Testis (tissue), 3 donors: ENCODE results near the gene DHRS3. TPM values are rescaled to one million over a fixed set of nuclear protein-coding genes. Genes with fewer than 3 reads are reported as not detected.
"Not testable (repeated sequence)": the region's sequence is repeated elsewhere in the genome, so short reads cannot be mapped to it uniquely, and the experiment has no call there.

ENCODE experiments used
- DNase-seq: peaks from one replicate; pipeline ENCODE4 v3.0.0-alpha.2; 2019
- H3K27ac ChIP-seq, 2 donors: fragments of 200-600 bp; sonication (generic); one replicate each; pipeline ENCODE4 v1.5.1; 2019
- H3K27me3 ChIP-seq: fragments of 200-600 bp; sonication (generic); one replicate; pipeline ENCODE4 v1.5.1; 2019
- H3K36me3 ChIP-seq: fragments of 200-600 bp; sonication (generic); one replicate; pipeline ENCODE4 v1.5.1; 2017; ENCODE audit warnings: low read depth; ENCODE audit errors: missing control alignments
- H3K4me1 ChIP-seq: fragments of 200-600 bp; sonication (generic); one replicate; pipeline ENCODE4 v1.5.1; 2019
- H3K4me3 ChIP-seq, 2 donors: fragments of 200-600 bp; sonication (generic); one replicate each; pipeline ENCODE4 v1.5.1; 2017 to 2019
- H3K9me3 ChIP-seq: fragments of 200-600 bp; sonication (generic); one replicate; pipeline ENCODE4 v1.5.1; 2017
- POLR2A ChIP-seq: fragments of 450-650 bp; IDR thresholded peaks from one replicate; pipeline ENCODE4 v1.6.1; 2017; ENCODE audit warnings: antibody characterized with exemption, mild to moderate bottlenecking, moderate library complexity
- WGBS, 2 donors: methylation state at CpG; one replicate each; pipeline ENCODE4 v1.1.5; 2018; 5-methylcytosine and 5-hydroxymethylcytosine counted together
- intact Hi-C: fragments of 100-400 bp; cut with DNase I; formaldehyde crosslinking; loops from one replicate; pipeline ENCODE4 v1.15.1; 2023; ENCODE audit warnings: low total_unique reads
- polyA plus RNA-seq: library from polyadenylated mRNA; stranded (reverse); fragments of 350-450 nt; fragmentation: Illumina TruSeq; extraction: RNeasy Lipid Tissue Mini Kit (QIAGEN cat#74804); gene quantifications from one replicate; pipeline ENCODE4 v1.2.3, GENCODE V29; 2014; ENCODE audit warnings: low read depth, low replicate concordance; ENCODE audit not compliant: insufficient read depth
- total RNA-seq, 2 donors: library from RNA; depleted of rRNA; stranded (reverse); fragments of >200 nt; gene quantifications; one replicate each; pipeline ENCODE4 v1.2.3, GENCODE V29; 2016
- TF ChIP-seq, protein P1 (sequence below), 3 experiments: fragments of 450-650 bp in 2 of 3; fragments of 200-600 bp in 1 of 3; sonication (generic) in 1 of 3; IDR thresholded peaks; one replicate each; pipeline ENCODE4 v1.5.1; 2016 to 2019; ENCODE audit warnings: antibody characterized with exemption in 3 of 3, mild to moderate bottlenecking in 2 of 3, moderate library complexity in 1 of 3

The DHRS3 gene
- total and polyA plus RNA-seq, 3 donors from 2014 or later: 27.1 to 38.7 (median 30.2) TPM

DNA sequence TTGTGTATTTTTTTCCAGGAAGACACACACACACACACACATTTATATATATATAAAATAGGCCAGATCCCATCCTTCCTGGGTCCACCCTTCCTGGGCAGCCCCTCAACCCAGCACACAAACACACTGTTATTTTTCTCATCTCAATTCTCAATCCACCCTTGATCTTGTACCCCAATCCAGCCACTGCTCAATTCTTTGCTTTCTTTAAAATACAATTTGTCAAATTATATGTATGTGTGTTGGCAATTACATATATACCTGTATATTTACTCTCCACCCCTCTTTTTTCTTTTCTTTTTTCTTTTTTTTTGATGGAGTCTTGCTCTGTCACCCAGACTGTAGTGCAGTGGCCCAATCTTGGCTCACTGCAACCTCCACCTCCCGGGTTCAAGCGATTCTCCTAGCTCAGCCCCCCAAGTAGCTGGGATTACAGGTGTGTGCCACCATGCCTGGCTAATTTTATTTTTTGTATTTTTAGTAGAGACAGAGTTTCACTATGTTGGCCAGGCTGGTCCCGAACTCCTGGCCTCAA lies 88.3 kb downstream of the DHRS3 start:
- intact Hi-C loops: no loop called here
- Histone ChIP-seq H3K9me3 (no peaks in the 10 kb centered on the region), H3K4me3 (no peak overlapping the region), H3K36me3 (no peaks in the 10 kb centered on the region), H3K27me3 (no peaks in the 10 kb centered on the region), H3K4me1 (peaks cover 11% of the 10 kb centered on the region), H3K27ac (no peak overlapping the region)
- WGBS, 2 donors: 99 to 100% methylated on average over 3 of the region's 3 CpGs
- DNase-seq: no peak
- TF ChIP-seq POLR2A: no peak

DNA sequence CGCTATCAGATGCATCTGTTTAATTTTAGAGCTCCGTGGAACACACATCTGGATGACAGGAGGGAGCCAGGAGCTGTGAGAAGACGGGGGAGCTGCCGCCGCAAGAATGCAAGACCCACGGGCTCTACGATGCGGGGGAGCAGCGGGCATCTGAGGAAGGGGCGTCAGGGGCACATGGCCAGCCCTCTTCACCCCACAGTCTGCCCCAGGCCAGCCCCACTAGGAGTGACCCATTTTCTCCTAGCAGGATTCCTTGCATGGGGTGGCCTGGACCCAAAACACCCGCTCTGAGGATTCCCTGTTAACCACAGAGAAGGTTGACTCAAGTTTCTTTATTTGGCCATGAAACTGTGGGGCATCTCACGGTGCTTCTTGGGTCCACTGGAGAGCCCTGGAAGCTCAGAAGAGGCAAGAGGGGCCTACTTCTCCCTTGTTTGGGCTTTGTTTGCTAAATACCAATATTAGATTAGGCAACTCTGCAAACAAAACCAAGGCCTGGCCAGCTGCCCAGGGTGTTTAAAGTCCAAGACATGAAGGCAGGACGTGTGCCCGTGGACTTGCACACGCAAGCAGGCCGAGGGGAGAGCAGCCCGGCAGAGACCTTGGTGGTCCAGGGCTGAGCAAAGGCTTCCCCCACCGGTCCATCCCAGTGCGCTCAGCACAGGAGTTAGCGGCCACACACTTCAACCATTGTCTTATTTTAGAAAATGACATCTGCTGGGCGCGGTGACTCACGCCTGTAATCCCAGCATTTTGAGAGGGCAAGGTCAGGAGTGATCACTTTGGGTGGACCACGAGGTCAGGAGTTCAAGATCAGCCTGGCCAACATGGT lies 89.8 kb downstream of the DHRS3 start:
- no peaks in the 10 kb centered on the region for H3K9me3 ChIP-seq
- peaks cover 11% of the 10 kb centered on the region for H3K4me1 ChIP-seq
- TF ChIP-seq POLR2A: no peak
- TF ChIP-seq, protein P1, sequence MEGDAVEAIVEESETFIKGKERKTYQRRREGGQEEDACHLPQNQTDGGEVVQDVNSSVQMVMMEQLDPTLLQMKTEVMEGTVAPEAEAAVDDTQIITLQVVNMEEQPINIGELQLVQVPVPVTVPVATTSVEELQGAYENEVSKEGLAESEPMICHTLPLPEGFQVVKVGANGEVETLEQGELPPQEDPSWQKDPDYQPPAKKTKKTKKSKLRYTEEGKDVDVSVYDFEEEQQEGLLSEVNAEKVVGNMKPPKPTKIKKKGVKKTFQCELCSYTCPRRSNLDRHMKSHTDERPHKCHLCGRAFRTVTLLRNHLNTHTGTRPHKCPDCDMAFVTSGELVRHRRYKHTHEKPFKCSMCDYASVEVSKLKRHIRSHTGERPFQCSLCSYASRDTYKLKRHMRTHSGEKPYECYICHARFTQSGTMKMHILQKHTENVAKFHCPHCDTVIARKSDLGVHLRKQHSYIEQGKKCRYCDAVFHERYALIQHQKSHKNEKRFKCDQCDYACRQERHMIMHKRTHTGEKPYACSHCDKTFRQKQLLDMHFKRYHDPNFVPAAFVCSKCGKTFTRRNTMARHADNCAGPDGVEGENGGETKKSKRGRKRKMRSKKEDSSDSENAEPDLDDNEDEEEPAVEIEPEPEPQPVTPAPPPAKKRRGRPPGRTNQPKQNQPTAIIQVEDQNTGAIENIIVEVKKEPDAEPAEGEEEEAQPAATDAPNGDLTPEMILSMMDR (IDR thresholded peaks at IDR 0.05): no peak
- 79 to 80% methylated on average over 21 to 24 of the region's 24 CpGs for WGBS, 2 donors
- DNase-seq: peak; percentile 66
- no peaks in the 10 kb centered on the region for H3K36me3 ChIP-seq
- no peak overlapping the region for H3K4me3 ChIP-seq
- no peaks in the 10 kb centered on the region for H3K27me3 ChIP-seq
- intact Hi-C loops: no loop called here
- no peak overlapping the region for H3K27ac ChIP-seq

DNA sequence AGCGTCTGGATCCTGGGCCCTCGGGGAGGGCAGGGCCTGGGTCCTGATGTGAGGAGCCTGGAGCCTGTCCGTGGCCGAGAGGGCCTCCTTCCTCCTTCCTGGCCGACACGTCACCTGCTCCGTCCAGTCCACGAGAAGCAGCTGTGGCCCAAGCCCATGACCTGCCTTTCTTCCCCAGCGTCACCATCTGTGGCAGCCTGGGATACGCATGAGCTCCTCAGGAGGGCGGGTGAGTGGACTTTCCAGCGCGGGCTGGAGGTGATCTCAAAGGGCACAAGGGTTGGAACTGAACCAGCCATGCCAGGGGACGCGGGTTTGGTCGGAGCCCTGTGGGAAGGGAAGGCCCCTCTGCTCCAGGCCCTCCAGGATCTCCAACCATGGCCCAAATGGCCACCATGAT lies 90.4 kb downstream of the DHRS3 start:
- Histone ChIP-seq H3K4me3 (no peak overlapping the region), H3K27ac (no peak overlapping the region), H3K9me3 (no peaks in the 10 kb centered on the region), H3K4me1 (peaks cover 11% of the 10 kb centered on the region), H3K27me3 (no peaks in the 10 kb centered on the region), H3K36me3 (no peaks in the 10 kb centered on the region)
- TF ChIP-seq, protein P1 (IDR thresholded peaks at IDR 0.05): no peak
- TF ChIP-seq POLR2A: no peak
- WGBS, 2 donors: 97 to 99% methylated on average over 10 to 16 of the region's 16 CpGs
- intact Hi-C loops: no loop called here
- no peak for DNase-seq

DNA sequence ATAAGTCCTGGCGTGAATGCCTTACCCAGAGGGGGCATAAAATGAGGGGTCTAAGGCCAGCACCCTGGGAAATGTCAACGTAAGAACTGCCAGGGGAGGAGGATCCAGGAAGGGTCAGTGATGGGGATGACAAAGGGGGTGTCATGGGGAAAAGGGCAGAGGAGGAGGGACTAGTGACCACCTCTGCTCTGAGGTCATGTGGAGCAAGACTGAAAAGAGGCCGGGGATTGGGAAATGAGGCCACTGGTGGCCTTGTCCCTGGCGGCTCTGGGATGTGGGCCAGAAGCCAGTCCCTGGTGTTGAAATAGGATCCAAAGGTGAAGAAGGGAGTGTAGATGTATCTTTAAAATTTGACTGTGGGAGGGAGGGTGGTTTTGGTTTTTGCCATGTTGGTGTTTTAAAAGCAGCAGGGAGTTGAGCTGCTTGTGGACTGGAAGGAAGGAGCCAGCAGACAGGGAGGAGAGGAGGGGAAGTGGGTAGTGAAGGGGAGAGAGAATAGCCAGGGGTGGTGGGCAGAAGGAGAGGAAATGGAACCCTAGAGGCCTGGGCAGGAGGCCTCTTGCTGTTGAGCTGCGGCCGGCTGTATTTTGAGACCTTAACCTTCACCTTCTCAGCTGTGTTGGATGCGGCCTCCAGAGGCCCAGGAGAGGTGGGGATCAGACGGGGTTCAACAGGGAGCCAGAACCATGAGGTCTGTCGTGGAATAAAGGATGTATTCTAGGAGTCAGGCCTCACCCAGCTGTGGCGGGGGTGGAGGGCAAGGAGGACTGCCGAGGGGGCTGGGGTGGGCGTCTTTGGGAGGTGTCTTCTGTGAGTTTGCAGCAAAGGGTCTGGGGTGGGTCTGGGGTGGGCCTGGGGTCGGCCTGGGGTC lies 92.5 kb downstream of the DHRS3 start:
- Histone ChIP-seq H3K4me3 (no peak overlapping the region), H3K27me3 (no peaks in the 10 kb centered on the region), H3K4me1 (peaks cover 11% of the 10 kb centered on the region), H3K9me3 (no peaks in the 10 kb centered on the region), H3K27ac (no peak overlapping the region), H3K36me3 (no peaks in the 10 kb centered on the region)
- peak; percentile 44 for DNase-seq
- TF ChIP-seq, protein P1 (IDR thresholded peaks at IDR 0.05): no peak
- no peak for TF ChIP-seq POLR2A
- WGBS, 2 donors: 65 to 69% methylated on average over 12 to 13 of the region's 13 CpGs
- intact Hi-C loops: no loop called here

DNA sequence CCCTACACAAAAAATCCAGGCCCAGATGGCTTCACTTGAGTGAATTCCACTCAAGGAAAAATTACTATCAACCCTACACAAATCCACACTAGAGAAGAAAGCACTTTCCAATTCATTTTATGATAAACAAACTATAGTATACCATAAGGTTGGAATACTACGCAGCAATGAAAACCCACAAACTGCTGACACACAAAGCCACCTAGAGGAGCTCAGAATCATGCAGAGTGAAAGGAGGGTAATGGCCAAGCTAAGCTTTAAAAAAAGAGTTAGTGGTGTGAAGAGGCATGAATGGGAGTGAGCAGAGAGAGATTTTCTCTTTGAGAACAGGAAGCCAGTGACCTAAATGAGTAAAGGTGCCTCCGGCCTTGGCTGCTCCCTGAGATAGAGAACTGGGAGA lies 93.7 kb downstream of the DHRS3 start:
- TF ChIP-seq, protein P1 (IDR thresholded peaks at IDR 0.05): no peak
- TF ChIP-seq POLR2A: no peak
- Histone ChIP-seq H3K27me3 (no peaks in the 10 kb centered on the region), H3K36me3 (no peaks in the 10 kb centered on the region), H3K9me3 (no peaks in the 10 kb centered on the region), H3K4me1 (peaks cover 14% of the 10 kb centered on the region), H3K27ac (no peak overlapping the region), H3K4me3 (no peak overlapping the region)
- DNase-seq: no peak
- 85 to 98% methylated on average over 2 of the region's 2 CpGs for WGBS, 2 donors
- intact Hi-C loops: no loop called here

DNA sequence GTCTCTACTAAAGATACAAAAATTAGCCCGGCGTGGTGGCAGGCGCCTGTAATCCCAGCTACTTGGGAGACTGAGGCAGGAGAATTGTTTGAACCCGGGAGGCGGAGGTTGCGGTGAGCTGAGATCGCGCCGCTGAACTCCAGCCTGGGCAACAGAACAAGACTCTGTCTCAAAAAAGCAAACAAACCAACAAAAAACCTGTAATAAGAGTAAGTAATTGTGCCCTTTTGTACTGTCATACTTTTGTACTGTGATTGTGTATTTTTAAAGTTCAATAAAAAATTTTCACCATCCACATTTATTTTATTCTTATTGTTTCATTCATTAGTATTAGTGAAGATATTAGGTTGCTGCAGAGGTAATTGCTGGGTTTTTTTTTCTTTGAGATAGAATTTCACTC lies 95.2 kb downstream of the DHRS3 start:
- WGBS, 2 donors: 92 to 98% methylated on average over 9 of the region's 9 CpGs
- H3K36me3 ChIP-seq, H3K27me3 ChIP-seq, H3K27ac ChIP-seq, intact Hi-C loops, H3K9me3 ChIP-seq, DNase-seq, H3K4me3 ChIP-seq: not testable (repeated sequence)
- peaks cover 18% of the 10 kb centered on the region for H3K4me1 ChIP-seq
